Heart right ventricle (tissue), 16 donors: ENCODE measurements around the gene PTPRU. TPM values are rescaled to one million over a fixed set of nuclear protein-coding genes. Genes with fewer than 3 reads are reported as not detected.

Experiments
- ATAC-seq, 8 donors: fragments of 200-7000 bp; cut with Tn5 transposase; one replicate each; pipeline ENCODE4 v1.9.1; 2020; ENCODE audit warnings: mild to moderate bottlenecking in 8 of 8, moderate library complexity in 8 of 8, moderate number of reproducible peaks in 1 of 8
- DNase-seq, 2 donors: peaks; one replicate each; pipeline ENCODE4 v3.0.0-alpha.2; 2020
- H3K27ac ChIP-seq, 10 donors: fragments of 200-600 bp; sonication (generic) in 2 of 10; one replicate each; pipeline versions ENCODE4 v1.5.0 to v1.8.0; 2020 to 2022; ENCODE audit warnings: mild to moderate bottlenecking in 3 of 10
- H3K27me3 ChIP-seq, 7 donors: fragments of 200-600 bp; one replicate each; pipeline ENCODE4 v1.8.0; 2021 to 2022; ENCODE audit warnings: mild to moderate bottlenecking in 2 of 7
- H3K36me3 ChIP-seq, 9 donors: fragments of 200-600 bp; sonication (generic) in 1 of 9; one replicate each; pipeline versions ENCODE4 v1.5.0 to v1.8.0; 2020 to 2022; ENCODE audit warnings: mild to moderate bottlenecking in 2 of 9
- H3K4me1 ChIP-seq, 9 donors: fragments of 200-600 bp; sonication (generic) in 1 of 9; one replicate each; pipeline versions ENCODE4 v1.5.0 to v1.8.0; 2020 to 2022; ENCODE audit warnings: mild to moderate bottlenecking in 4 of 9
- H3K4me3 ChIP-seq, 10 donors: fragments of 200-600 bp; sonication (generic) in 2 of 10; one replicate each; pipeline versions ENCODE4 v1.5.0 to v1.8.0; 2020 to 2022; ENCODE audit warnings: mild to moderate bottlenecking in 7 of 10, moderate library complexity in 2 of 10
- H3K9me3 ChIP-seq, 11 donors: fragments of 200-600 bp in 10 of 11; sonication (generic) in 2 of 11; one replicate each; pipeline versions ENCODE4 v1.5.0 to v1.8.0; 2013 to 2022; ENCODE audit warnings: mild to moderate bottlenecking in 2 of 11, control low read depth in 1 of 11, moderate library complexity in 1 of 11
- WGBS, 2 donors: extraction: QIAGEN DNeasy Blood & Tissue Kit; methylation state at CpG; one replicate each; pipeline ENCODE4 v1.1.7; 2013; ENCODE audit warnings: inconsistent platforms in 1 of 2; 5-methylcytosine and 5-hydroxymethylcytosine counted together
- intact Hi-C, 10 donors: fragments of 100-400 bp; cut with DNase I; formaldehyde crosslinking; loops; one replicate each; pipeline versions ENCODE4 v1.11.1 to v1.14.2; 2022
- polyA plus RNA-seq, 2 donors: library from polyadenylated mRNA; stranded (reverse); fragments of 200-250 nt; gene quantifications; one replicate each; pipeline ENCODE4 v1.2.3, GENCODE V29; 2013
- total RNA-seq, 10 donors: library from RNA; stranded (reverse); fragmentation: NEBNext Ultra II Directional in 3 of 10; extraction: Animal tissue kit (Norgen Biotek cat#: 25700) in 3 of 10; gene quantifications; one replicate each; pipeline versions ENCODE4 v1.2.1 to v1.2.4, GENCODE V29; 2021 to 2023
- TF ChIP-seq, protein P1 (sequence below), 9 donors: fragments of 200-600 bp; sonication (generic) in 2 of 9; IDR thresholded peaks; one replicate each; pipeline versions ENCODE4 v1.5.0 to v1.8.0; 2021 to 2022; ENCODE audit warnings: antibody characterized with exemption in 9 of 9, mild to moderate bottlenecking in 5 of 9, moderate library complexity in 1 of 9
- donor health status: Arrhythmogenic right ventricular cardiomyopathy.
- donor health status: ischemic (EF 13 %, LVEDD 7.1; RV severe dilation, severe dysfunction).
- donor health status: healthy with polysubstance abuse.
- donor health status: DM: no; HTN: yes; CAD: no.
- donor health status: DM: no; HTN: no; CAD: no.
- donor health status: ischemic (EF 25% LVEDD 6.9; RV normal size, moderate dysfunction).
- donor health status: ischemic (EF 25% LVEDD 5.7; RV mildly dilated, moderate dysfunction).
- donor health status: healthy.
- donor health status: DM: yes; HTN: yes; CAD: no.
- donor health status: Ischemic cardiomyopathy.
- donor health status: ischemic (EF 35%, LVEDD 5.7; RV mildly dilated, moderate dysfunction).
- donor health status: nonischemic (EF 11% LVEDD 7.7; RV severe dilation, severe dysfunction).
- donor health status: DM: yes; HTN: yes; CAD: no.
- donor health status: PGD.
- donor health status: ischemic (EF 29% LVEDD 5.4; RV normal size, mild dysfunction).
- donor health status: nonischemic (EF 23%, LVEDD 6.1; RV moderate dilation, normal function).

Gene PTPRU
- total and polyA plus RNA-seq, 12 donors, result 8.6 to 29.8 (median 14.5) TPM

DNA sequence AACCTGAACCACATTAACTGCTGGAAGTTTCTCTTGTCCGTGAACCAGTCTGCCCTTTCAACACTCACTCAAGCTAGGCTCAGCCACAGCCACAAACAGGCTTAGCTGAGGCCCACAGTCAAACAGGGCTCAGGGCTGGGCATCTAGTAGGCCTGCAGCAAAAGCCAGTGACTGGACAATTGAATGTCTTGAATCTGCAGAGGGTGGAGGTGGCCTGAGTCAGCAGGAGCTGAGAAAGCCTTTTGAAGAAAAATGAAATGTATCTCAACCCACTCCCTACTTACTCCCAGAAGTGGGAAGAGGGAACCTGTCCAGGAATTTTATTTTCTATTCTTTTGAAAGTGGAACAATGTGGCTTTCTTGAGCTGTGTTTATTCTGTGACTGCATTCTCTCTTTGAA is 95.4 kb downstream of the PTPRU start:
- Histone ChIP-seq H3K4me3 (no peak overlapping the region), H3K27ac (no peak overlapping the region), H3K27me3 (peaks cover 0 to 32% (median 15%) of the 10 kb centered on the region in 7 donors), H3K36me3 (no peaks in the 10 kb centered on the region), H3K9me3 (no peaks in the 10 kb centered on the region), H3K4me1 (no peaks in the 10 kb centered on the region)
- TF ChIP-seq, protein P1, sequence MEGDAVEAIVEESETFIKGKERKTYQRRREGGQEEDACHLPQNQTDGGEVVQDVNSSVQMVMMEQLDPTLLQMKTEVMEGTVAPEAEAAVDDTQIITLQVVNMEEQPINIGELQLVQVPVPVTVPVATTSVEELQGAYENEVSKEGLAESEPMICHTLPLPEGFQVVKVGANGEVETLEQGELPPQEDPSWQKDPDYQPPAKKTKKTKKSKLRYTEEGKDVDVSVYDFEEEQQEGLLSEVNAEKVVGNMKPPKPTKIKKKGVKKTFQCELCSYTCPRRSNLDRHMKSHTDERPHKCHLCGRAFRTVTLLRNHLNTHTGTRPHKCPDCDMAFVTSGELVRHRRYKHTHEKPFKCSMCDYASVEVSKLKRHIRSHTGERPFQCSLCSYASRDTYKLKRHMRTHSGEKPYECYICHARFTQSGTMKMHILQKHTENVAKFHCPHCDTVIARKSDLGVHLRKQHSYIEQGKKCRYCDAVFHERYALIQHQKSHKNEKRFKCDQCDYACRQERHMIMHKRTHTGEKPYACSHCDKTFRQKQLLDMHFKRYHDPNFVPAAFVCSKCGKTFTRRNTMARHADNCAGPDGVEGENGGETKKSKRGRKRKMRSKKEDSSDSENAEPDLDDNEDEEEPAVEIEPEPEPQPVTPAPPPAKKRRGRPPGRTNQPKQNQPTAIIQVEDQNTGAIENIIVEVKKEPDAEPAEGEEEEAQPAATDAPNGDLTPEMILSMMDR (IDR thresholded peaks at IDR 0.05), result no peak
- intact Hi-C loops, result loop anchor here in 1 of 10 donors (10.0 kb wide), 1 partner anchor 87 kb away; no protein-coding TSS in a partner anchor
- DNase-seq (no peak), ATAC-seq (no peak)
- 81 to 92% methylated on average over 1 of the region's 1 CpG for WGBS, 2 donors

DNA sequence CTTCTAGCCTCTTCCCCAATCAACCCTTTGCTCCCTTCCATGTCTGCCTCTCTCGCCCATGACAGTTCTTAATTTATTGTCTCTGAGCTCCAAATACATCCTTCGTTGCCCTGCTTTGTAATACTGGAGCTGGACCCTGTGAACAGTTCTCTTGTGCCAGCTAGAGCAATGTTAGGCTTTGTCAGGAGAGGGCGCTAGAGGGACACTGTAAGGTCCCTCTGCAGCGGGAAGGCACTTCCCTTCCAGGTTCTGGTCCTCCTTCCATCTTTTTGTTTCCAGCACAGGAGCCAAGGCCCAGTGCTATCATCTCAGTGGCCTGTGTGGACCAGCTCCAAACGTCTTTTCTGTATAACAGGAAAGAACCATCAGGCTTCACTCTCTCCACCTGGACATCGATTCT is 95.9 kb downstream of the PTPRU start:
- peaks cover 0 to 36% (median 15%) of the 10 kb centered on the region in 7 donors for H3K27me3 ChIP-seq
- TF ChIP-seq, protein P1 (IDR thresholded peaks at IDR 0.05), result peak in 5 of 9 donors; percentile 19 to 43 (median 28)
- H3K27ac ChIP-seq, result no peak overlapping the region
- ATAC-seq (no peak), DNase-seq (no peak)
- no peak overlapping the region for H3K4me3 ChIP-seq
- H3K4me1 ChIP-seq, result no peaks in the 10 kb centered on the region
- 45 to 49% methylated on average over 6 of the region's 6 CpGs for WGBS, 2 donors
- intact Hi-C loops, result loop anchor here in 1 of 10 donors (10.0 kb wide), 1 partner anchor 87 kb away; no protein-coding TSS in a partner anchor
- H3K9me3 ChIP-seq, result no peaks in the 10 kb centered on the region
- H3K36me3 ChIP-seq, result no peaks in the 10 kb centered on the region

DNA sequence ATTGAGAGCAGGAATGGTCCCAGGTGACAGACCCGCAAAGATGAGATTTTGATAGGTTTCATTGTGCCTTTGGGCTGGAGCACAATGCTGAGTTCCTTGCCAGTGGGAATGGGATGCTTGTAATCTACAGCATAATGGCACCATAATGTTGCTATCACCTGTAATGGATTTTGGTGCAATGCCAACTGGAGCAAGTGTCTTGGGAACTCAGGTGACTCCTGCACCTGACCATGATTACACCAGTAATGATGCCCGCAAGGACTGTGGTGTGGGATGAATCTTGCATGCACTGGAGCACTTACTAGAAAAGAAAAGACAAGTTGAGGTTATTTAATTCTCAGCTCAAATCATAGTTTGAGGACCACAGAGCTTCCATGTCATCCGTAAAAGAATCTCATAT is 96.7 kb downstream of the PTPRU start:
- H3K4me1 ChIP-seq, result no peaks in the 10 kb centered on the region
- peaks cover 0 to 43% (median 19%) of the 10 kb centered on the region in 7 donors for H3K27me3 ChIP-seq
- H3K36me3 ChIP-seq, result no peaks in the 10 kb centered on the region
- ATAC-seq, result no peak
- intact Hi-C loops, result loop anchor here in 1 of 10 donors (10.0 kb wide), 1 partner anchor 88 kb away; no protein-coding TSS in a partner anchor
- no peaks in the 10 kb centered on the region for H3K9me3 ChIP-seq
- H3K4me3 ChIP-seq, result no peak overlapping the region
- WGBS, 2 donors, result 85 to 94% methylated on average over 3 of the region's 3 CpGs
- H3K27ac ChIP-seq, result no peak overlapping the region
- DNase-seq, result no peak
- TF ChIP-seq, protein P1 (IDR thresholded peaks at IDR 0.05), result no peak

DNA sequence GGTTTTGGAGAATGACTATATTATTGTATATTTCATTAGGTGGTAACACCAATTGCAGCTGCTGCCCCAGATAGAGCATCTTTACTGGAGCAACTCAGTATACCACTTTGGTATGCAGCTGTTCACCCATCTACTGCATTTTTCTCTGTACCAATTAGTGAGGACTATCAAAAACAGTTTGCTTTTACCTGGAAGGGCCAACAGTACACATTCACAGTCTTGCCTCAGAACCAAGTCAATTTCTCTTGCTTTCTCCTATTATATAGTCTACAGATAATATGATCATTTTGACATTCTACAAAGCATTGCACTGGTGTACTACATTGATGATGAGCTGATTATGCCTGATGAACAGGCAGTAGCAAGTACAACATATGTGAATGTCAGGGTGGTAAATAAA is 99.3 kb downstream of the PTPRU start:
- ATAC-seq (no peak), DNase-seq (no peak)
- Histone ChIP-seq H3K36me3 (no peaks in the 10 kb centered on the region), H3K4me3 (no peak overlapping the region), H3K27me3 (peaks cover 0 to 62% (median 21%) of the 10 kb centered on the region in 7 donors), H3K27ac (no peak overlapping the region), H3K4me1 (no peaks in the 10 kb centered on the region), H3K9me3 (no peaks in the 10 kb centered on the region)
- intact Hi-C loops, result loop anchor here in 1 of 10 donors (10.0 kb wide), 1 partner anchor 91 kb away; no protein-coding TSS in a partner anchor
- TF ChIP-seq, protein P1 (IDR thresholded peaks at IDR 0.05), result no peak
